Hepatocyte (in vitro differentiated cells): ENCODE results near the gene SFRP2.

Source experiments
- EZH2phosphoT487 ChIP-seq: fragments of 200-600 bp; sonication (generic); IDR thresholded peaks from one replicate; pipeline ENCODE4 v1.6.1; 2018; ENCODE audit warnings: antibody characterized with exemption, mild to moderate bottlenecking, low read depth, moderate library complexity; ENCODE audit not compliant: unreplicated experiment, severe bottlenecking
- TF ChIP-seq, protein P1 (sequence below): fragments of 200-600 bp; sonication (generic); IDR thresholded peaks from 2 replicates; pipeline ENCODE4 v1.5.1; 2016; ENCODE audit warnings: antibody characterized with exemption, mild to moderate bottlenecking; ENCODE audit not compliant: poor library complexity

DNA sequence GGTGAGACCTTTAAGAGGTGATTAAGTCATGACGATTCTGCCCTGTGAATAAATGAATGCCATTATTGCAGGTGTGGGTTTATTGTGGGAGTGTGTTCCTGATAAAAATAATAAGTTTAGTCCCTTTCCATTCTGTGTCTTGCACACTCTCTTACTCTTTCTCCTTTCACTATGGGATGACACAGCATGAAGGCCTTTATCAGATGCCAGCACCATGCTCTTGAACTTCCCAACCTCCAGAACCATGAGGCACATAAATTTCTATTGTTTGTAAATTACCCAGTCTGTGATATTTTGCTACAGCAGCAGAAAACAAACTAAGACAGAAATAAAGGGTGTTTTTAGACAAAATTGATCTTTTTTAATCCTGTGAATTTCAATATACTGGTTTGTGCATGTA, 10.5 kb downstream of the SFRP2 start:
- TF ChIP-seq, protein P1, sequence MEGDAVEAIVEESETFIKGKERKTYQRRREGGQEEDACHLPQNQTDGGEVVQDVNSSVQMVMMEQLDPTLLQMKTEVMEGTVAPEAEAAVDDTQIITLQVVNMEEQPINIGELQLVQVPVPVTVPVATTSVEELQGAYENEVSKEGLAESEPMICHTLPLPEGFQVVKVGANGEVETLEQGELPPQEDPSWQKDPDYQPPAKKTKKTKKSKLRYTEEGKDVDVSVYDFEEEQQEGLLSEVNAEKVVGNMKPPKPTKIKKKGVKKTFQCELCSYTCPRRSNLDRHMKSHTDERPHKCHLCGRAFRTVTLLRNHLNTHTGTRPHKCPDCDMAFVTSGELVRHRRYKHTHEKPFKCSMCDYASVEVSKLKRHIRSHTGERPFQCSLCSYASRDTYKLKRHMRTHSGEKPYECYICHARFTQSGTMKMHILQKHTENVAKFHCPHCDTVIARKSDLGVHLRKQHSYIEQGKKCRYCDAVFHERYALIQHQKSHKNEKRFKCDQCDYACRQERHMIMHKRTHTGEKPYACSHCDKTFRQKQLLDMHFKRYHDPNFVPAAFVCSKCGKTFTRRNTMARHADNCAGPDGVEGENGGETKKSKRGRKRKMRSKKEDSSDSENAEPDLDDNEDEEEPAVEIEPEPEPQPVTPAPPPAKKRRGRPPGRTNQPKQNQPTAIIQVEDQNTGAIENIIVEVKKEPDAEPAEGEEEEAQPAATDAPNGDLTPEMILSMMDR = no peak
- no peak for TF ChIP-seq EZH2phosphoT487
